HG03097 (cell line): Measurements from ENCODE around the gene ASTL.
"Not testable (repeated sequence)": the region's sequence is repeated elsewhere in the genome, so short reads cannot be mapped to it uniquely, and the experiment has no call there.

Source experiments
- ATAC-seq: cut with Tn5 transposase; IDR thresholded peaks from one replicate; pipeline ENCODE4 v1.9.1; 2021; ENCODE audit not compliant: unreplicated experiment, low FRiP score

The ASTL gene

DNA sequence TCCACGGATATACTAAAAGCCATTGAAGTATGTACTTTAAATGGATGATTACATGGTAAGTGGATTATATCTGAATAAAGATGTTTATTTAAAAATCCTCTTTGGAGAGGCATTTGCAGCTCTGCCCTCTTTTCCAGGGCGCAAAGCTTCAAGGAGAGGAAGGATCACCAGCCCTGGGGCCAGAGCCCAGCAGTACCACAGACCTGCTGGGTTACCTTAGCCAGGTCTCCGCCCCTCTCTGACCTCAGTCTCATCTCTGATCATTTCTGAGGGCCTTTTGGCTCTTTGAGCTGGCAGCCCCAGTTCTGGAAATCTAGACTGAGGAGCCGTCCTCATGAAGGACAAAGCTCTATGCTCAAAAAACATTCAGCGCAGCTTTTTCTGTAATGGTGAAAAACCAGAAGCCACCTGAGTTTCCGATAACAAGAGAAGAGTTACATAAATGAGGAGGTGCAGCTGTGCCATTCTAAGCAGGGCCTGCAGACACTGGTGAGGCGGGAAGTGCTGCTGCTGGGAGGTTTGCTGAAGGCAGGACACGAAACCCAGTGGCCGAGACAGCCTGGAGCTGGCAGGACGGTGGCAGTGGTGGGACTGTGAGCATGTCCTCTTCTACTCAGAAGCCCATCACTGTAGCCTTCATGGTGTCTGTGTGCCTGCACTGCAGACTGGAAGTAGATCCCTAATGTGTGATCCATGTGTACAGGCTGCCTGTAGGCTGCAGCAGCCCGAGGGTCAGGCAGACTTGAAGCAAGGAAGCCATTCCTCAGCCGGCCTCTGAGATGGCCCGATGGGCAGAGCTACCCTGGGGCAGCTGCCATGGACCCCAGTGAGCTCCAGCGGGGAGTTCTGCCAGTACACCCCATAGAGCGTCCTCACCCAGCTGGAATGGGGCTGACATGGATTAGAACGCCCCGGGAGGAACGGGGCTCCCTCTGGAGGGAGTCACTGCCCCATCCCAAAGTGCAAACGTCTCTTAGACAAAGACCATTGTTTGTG, 49.7 kb downstream of the ASTL start:
- no peak for ATAC-seq

GRCh38 chr2:96087130-96087529, 51.2 kb downstream of the ASTL start:
- no peak for ATAC-seq

DNA sequence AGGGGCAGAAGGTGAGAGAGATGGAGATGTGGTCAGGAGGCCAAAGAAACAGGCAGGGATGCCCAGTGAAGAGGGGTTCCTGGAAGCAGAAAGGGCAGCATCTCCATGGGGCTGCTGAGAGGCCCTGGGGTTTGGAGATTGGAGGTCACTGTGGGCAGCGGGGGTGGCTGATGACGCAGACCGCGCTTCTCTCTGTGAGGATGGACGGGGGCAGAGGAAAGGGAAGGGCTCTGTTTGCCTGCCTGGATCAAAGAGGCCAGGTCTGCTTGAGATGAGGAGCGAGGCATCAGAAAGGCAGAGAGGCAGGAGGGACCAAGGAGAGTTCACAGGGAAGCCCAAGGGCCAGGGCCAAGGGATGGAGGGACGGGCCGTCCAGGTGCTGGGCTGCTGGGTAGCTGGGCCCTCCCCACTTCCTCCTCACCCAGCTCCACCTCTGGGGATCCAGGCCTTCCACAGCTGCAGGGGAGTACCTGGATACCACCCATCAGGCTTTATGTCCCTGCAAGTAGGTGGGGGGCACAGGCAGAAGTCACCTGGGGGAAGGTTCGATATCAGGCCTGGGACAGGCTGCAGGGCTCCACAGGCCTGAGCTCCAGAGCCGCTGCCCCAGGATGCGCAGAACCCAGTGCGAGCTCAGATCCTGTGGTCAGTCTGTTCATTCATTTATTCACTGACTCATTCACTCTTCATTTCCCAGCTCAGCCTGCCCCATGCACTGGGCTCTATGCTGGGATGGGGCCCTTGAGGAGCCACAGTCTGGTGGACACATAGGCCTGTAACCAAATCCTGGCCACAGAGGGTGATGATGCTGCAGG, 52.6 kb downstream of the ASTL start:
- no peak for ATAC-seq

DNA sequence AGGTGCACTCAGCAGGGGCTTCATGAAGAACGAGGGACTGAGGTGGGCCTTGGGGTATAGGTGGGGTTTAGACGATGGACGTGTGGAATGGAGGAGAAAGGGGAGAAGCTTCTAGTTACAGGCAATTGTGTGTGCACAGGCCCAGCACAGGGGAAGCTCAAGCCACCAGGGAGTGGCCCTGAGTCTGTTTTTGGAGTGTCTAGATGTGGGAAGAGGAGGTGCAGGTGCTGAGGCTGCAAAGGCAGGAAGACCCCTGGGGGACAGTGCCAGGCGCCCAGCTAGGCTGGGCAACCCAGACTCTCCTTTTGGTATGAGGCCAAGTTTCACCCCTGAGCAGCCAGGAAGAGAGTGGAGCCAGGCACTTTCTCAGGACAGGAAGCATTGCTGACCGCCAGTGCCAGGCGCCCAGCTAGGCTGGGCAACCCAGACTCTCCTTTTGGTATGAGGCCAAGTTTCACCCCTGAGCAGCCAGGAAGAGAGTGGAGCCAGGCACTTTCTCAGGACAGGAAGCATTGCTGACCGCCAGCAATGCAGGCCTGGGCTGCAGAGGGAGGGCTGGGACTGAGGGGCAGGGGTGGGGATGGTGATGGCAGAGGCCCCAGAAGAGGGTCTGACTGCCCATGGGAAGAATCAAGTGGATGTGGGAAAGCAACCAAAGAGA, 53.3 kb downstream of the ASTL start:
- not testable (repeated sequence) for ATAC-seq

DNA sequence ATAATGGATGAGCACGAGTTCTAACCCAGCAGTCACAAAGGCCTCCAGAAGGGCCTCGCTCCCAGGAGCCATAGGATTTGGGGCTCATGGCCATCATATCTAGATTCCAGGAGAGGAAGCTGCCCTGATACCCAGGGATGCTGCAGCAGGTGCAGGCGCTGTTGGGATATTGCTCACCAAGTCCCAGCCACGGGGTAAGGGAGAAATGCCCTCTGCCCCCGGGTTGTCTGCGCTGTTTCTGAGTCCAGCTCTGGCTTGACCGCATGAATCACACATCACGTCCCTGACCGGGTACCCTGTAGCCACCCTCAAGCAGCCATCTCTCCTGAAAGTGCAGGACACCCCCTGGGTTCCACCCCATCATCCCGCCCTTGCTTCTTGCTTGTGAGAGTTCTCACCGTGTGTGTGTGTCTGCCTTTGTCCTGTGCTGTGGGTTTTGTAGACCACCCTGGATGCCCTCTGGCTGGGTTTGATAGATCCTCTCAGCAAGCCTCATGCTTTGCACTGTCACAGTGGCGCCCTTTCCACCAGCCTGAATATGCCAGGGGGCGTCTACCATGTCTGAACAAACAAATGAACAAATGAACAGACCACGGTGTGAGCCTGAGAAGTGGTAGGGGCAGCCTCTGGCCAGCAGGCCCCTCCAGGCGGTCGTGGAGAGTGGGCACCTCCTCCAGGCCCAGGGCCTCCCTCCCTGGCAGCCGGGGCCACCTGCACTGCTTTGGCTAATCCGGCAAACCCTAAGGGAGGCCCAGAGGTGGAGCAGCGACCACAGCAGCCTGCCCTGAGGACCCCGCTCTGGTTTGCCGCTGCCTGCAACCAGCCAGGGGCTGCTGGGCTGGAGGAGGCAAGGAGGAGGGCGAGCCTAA, 54.1 kb downstream of the ASTL start:
- ATAC-seq, result no peak

DNA sequence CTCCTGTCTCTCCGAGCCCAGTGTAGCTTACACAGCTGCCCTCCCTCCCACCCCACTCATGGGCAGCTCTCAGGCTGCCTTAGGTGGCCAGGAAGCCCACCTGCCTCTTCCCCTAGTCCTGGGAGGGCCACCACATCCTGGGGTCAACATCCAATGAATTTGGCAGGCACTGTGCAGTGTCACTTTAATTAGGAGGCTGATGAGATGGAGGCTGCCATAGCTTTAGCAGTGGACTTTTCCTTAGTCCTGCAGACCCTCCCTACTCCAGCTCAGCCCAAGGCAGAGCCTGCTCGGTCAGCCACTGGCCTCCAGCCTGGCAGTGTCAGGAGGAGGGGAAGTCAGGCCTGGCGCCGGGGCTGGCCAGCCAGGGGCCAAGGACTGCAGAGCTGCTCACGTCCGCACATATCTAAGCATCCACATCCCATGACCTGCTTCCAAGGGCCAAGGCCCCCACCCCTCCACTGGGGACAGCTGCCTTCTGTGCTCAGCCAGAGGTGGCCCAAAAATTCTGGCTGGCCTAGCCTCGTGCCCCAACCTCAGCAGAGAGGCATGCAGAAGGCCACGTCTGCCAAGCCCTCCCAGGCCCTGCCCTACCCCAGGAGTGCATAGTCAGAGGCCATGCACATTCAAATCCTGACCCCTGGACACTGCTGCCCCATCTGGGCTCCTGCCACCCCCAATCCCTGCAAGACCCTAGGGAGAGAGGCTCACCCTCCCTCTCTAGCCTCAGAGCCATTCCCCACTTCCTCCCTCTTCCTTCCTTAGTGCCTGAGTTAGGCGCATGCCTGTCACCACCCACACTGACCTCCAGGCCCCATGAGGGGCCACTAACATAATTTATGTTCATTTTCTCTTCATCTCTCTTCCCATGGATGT, 55.0 kb downstream of the ASTL start:
- no peak for ATAC-seq

DNA sequence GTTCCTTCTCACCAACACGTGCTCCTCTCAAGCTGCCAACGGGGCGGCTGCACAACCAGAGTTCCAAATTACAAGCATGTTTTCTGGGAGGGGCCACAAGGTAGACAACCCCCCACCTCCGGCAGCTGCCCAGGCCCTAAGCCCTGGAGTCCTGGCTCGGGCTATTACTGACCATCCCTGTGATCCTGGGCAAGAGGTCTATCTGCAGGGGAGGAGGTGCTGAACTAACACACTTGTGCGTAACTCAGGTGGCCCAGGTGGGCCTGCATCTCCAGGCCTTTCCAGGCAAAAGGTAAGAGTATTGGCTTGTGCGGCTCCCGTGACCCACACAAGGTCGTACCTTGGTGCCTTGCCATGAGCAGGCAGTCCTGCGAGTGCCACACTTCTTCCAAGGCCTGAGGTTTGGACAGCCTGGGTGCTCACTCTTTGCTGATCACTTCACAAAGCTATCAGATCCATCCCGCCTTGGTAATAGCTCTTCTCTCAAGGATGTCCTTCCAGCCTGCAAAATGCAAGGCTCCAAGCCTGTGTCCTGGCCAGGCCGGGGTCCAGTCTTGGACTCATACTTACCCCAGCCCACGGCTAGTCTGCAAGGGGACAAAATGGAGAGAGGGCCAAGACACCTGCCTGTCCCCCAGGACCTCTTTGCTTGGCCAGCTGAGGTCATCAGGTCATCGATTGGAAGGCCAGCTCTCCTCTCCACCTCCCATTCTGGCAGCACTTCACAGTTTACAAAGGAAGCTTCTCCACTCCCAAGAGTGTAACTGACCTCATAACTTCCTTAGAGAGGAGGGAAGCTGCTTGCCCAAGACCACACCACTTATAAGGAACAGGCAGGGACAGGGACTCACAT, 55.9 kb downstream of the ASTL start:
- no peak for ATAC-seq

GRCh38 chr2:96081042-96081441, 57.3 kb downstream of the ASTL start:
- no peak for ATAC-seq

- ATAC-seq, result no peak
These were observed 63.0 kb downstream of the ASTL start for GRCh38 chr2:96075199-96075771.

GRCh38 chr2:96074156-96074555, 64.1 kb downstream of the ASTL start:
- no peak for ATAC-seq

GRCh38 chr2:96073170-96073775, 65.0 kb downstream of the ASTL start:
- ATAC-seq, result no peak
